Endothelial cell of umbilical vein (primary cell): Measurements from ENCODE around the gene TLR4. TPM values are rescaled to one million over a fixed set of nuclear protein-coding genes. Genes with fewer than 3 reads are reported as not detected.

Experiments used
- BruUV-seq: library from RNA; stranded (reverse); fragments of 400-500 nt; replicated peaks from 2 replicates; lab custom pipeline; 2021; lab: Mats Ljungman, UMichigan
- CTCF ChIA-PET: fragments of 300-600, 350-600 bp; sonication (Branson Sonifier 250); formaldehyde crosslinking; loops from one replicate; lab custom pipeline; 2021; ENCODE audit warnings: antibody characterized with exemption, inconsistent platforms; lab: Charles Lee
- POLR2A ChIA-PET: fragments of 300-600, 350-600 bp; sonication (Branson Sonifier 250); formaldehyde crosslinking; loops from one replicate; lab custom pipeline; 2021; ENCODE audit warnings: antibody characterized with exemption, inconsistent platforms; lab: Charles Lee
- DNase-seq: peaks from one replicate; pipeline ENCODE4 v3.0.0-alpha.2; 2011; ENCODE audit warnings: low read depth, low spot score
- FAIRE-seq: peaks from 2 replicates; lab custom pipeline; 2011; peaks lifted over from hg19 to GRCh38; lab: Jason Lieb, UNC
- H2AFZ ChIP-seq: 2 replicates; pipeline ENCODE4 v1.6.0; 2012; ENCODE audit warnings: low read depth, low read length, control low read depth, inconsistent platforms
- H3K27ac ChIP-seq: 2 replicates; pipeline ENCODE4 v1.5.1; 2011; ENCODE audit warnings: low read depth, mild to moderate bottlenecking, control low read depth, low read length, moderate library complexity; ENCODE audit not compliant: insufficient read depth
- H3K27me3 ChIP-seq, 2 experiments: 2 replicates each; pipeline versions ENCODE4 v1.6.0 to v1.6.1; 2011; ENCODE audit warnings: low read length in 2 of 2, mixed read lengths in 1 of 2; ENCODE audit not compliant: control insufficient read depth in 2 of 2, insufficient read depth in 2 of 2
- H3K36me3 ChIP-seq, 2 experiments: 2 replicates in 1 of 2; 3 replicates in 1 of 2; pipeline ENCODE4 v1.5.1; 2011; ENCODE audit warnings: low read length in 2 of 2, mild to moderate bottlenecking in 1 of 2, moderate library complexity in 1 of 2; ENCODE audit not compliant: control insufficient read depth in 2 of 2, insufficient read depth in 2 of 2; ENCODE audit errors: extremely low read depth in 1 of 2
- H3K4me1 ChIP-seq: 3 replicates; pipeline ENCODE4 v1.5.1; 2011; ENCODE audit warnings: mild to moderate bottlenecking, low read length; ENCODE audit not compliant: control insufficient read depth, insufficient read depth; ENCODE audit errors: extremely low read depth
- H3K4me2 ChIP-seq: 2 replicates; pipeline ENCODE4 v1.6.1; 2011; ENCODE audit warnings: low read length, control low read depth, mixed read lengths; ENCODE audit not compliant: insufficient read depth
- H3K4me3 ChIP-seq, 3 experiments: fragments of 200-600 bp in 1 of 3; sonication (generic), shearing (Covaris generic) in 1 of 3; replicated peaks in 1 of 3; 2 replicates each; pipeline ENCODE4 v1.5.1; 2011 to 2016; ENCODE audit warnings: control low read depth in 3 of 3, low read length in 3 of 3, mild to moderate bottlenecking in 2 of 3, inconsistent platforms in 1 of 3, low read depth in 1 of 3, moderate library complexity in 1 of 3; ENCODE audit not compliant: insufficient read depth in 1 of 3
- H3K79me2 ChIP-seq: 2 replicates; pipeline ENCODE4 v1.6.0; 2012; ENCODE audit warnings: low read length, inconsistent platforms; ENCODE audit not compliant: control insufficient read depth, insufficient read depth
- H3K9ac ChIP-seq: replicated peaks from 2 replicates; pipeline ENCODE3; 2011; ENCODE audit warnings: low read length, control low read depth; ENCODE audit not compliant: insufficient read depth; ENCODE audit errors: extremely low read depth
- H3K9me1 ChIP-seq: replicated peaks from 3 replicates; pipeline ENCODE4 v1.6.0; 2011; ENCODE audit warnings: mild to moderate bottlenecking, low read length; ENCODE audit not compliant: control insufficient read depth, insufficient read depth; ENCODE audit errors: extremely low read depth
- H3K9me3 ChIP-seq: replicated peaks from 2 replicates; pipeline ENCODE4 v1.5.1; 2012; ENCODE audit warnings: low read length, inconsistent platforms; ENCODE audit not compliant: control insufficient read depth, insufficient read depth
- H4K20me1 ChIP-seq: replicated peaks from 2 replicates; pipeline ENCODE3; 2011; ENCODE audit warnings: mild to moderate bottlenecking, low read length; ENCODE audit not compliant: control insufficient read depth, insufficient read depth; ENCODE audit errors: extremely low read depth
- EZH2 ChIP-seq: IDR thresholded peaks from 2 replicates; pipeline ENCODE4 v1.6.1; 2012; ENCODE audit warnings: borderline replicate concordance, low read depth, mild to moderate bottlenecking, moderate library complexity, low read length, inconsistent platforms; ENCODE audit not compliant: severe bottlenecking
- FOS ChIP-seq: IDR thresholded peaks from 2 replicates; pipeline ENCODE4 v1.6.1; 2011; ENCODE audit warnings: mild to moderate bottlenecking, low read length, moderate library complexity, borderline replicate concordance; ENCODE audit not compliant: insufficient read depth
- GATA2 ChIP-seq: IDR thresholded peaks from 2 replicates; pipeline ENCODE4 v1.7.0; 2011; ENCODE audit warnings: low read depth, mild to moderate bottlenecking, moderate library complexity, mixed read lengths, low read length; ENCODE audit not compliant: insufficient read length, insufficient read depth
- JUN ChIP-seq: IDR thresholded peaks from 2 replicates; pipeline ENCODE4 v1.6.1; 2011; ENCODE audit warnings: borderline replicate concordance, low read depth; ENCODE audit not compliant: insufficient read length, insufficient read depth
- MAX ChIP-seq: IDR thresholded peaks from 2 replicates; pipeline ENCODE4 v1.6.1; 2011; ENCODE audit not compliant: insufficient read depth, insufficient read length
- MYC ChIP-seq: IDR thresholded peaks from one replicate; pipeline ENCODE4 v1.6.1; 2011; ENCODE audit warnings: mild to moderate bottlenecking, low read depth, low read length
- POLR2A ChIP-seq: IDR thresholded peaks from 2 replicates; pipeline ENCODE4 v1.6.1; 2012; ENCODE audit warnings: low read depth, mild to moderate bottlenecking, control low read depth, low read length
- POLR2AphosphoS5 ChIP-seq: IDR thresholded peaks from 2 replicates; pipeline ENCODE4 v1.6.1; 2012; ENCODE audit warnings: low read depth, mild to moderate bottlenecking, control low read depth, low read length, moderate library complexity; ENCODE audit not compliant: insufficient read depth
- dilution Hi-C: fragments of 300-500 bp; cut with MboI; formaldehyde crosslinking; loops from one replicate; pipeline ENCODE4 v1.15.0; 2019; ENCODE audit warnings: low sequenced_read_pairs; ENCODE audit not compliant: extremely low pct_ligation_motif_present
- intact Hi-C: fragments of 100-400 bp; cut with micrococcal nuclease; formaldehyde crosslinking; loops from one replicate; pipeline ENCODE4 v1.10.0; 2022
- polyA plus RNA-seq, 4 experiments: library from polyadenylated mRNA; depleted of rRNA in 3 of 4; stranded (reverse) in 3 of 4; unstranded in 1 of 4; fragments of >200 nt; gene quantifications; 2 replicates each; pipeline versions ENCODE4 v1.2.1 to v1.2.3, GENCODE V29; 2011 to 2012; ENCODE audit warnings: missing spikeins in 1 of 4
- total RNA-seq: library from RNA; stranded (reverse); gene quantifications from 2 replicates; pipeline ENCODE4 v1.2.3, GENCODE V29; 2021
- TF ChIP-seq, protein P1 (sequence below), 2 donors: IDR thresholded peaks; 1 replicate in 1 of 2; 2 replicates in 1 of 2; pipeline ENCODE4 v1.5.1; 2011; ENCODE audit warnings: low read length in 2 of 2, mild to moderate bottlenecking in 2 of 2, moderate library complexity in 2 of 2, control low read depth in 1 of 2, inconsistent platforms in 1 of 2, low read depth in 1 of 2; ENCODE audit not compliant: insufficient read depth in 1 of 2; ENCODE audit errors: extremely low read depth in 1 of 2

Gene TLR4
- total and polyA plus RNA-seq, 2 donors (not counting 3 experiments of a cell fraction or from before 2014, with no cell fraction given) = 18.2 to 38.6 TPM

- DNase-seq = no peak
- intact Hi-C loops (no loop called here), dilution Hi-C loops (no loop called here)
- CTCF ChIA-PET = no interaction called here
- H3K4me2 ChIP-seq = no peak overlapping the region
- no peaks in the 10 kb centered on the region for H3K27me3 ChIP-seq
- no peaks in the 10 kb centered on the region for H3K9me1 ChIP-seq
- no peaks in the 10 kb centered on the region for H3K79me2 ChIP-seq
- H3K9ac ChIP-seq = no peak overlapping the region
- no peak overlapping the region for H3K4me3 ChIP-seq
- H3K27ac ChIP-seq = no peak overlapping the region
- no TSS peak for BruUV-seq
- TF ChIP-seq GATA2 (no peak), MAX (no peak), POLR2AphosphoS5 (no peak), EZH2 (no peak), JUN (no peak), POLR2A (no peak), FOS (no peak), MYC (no peak)
- TF ChIP-seq, protein P1, sequence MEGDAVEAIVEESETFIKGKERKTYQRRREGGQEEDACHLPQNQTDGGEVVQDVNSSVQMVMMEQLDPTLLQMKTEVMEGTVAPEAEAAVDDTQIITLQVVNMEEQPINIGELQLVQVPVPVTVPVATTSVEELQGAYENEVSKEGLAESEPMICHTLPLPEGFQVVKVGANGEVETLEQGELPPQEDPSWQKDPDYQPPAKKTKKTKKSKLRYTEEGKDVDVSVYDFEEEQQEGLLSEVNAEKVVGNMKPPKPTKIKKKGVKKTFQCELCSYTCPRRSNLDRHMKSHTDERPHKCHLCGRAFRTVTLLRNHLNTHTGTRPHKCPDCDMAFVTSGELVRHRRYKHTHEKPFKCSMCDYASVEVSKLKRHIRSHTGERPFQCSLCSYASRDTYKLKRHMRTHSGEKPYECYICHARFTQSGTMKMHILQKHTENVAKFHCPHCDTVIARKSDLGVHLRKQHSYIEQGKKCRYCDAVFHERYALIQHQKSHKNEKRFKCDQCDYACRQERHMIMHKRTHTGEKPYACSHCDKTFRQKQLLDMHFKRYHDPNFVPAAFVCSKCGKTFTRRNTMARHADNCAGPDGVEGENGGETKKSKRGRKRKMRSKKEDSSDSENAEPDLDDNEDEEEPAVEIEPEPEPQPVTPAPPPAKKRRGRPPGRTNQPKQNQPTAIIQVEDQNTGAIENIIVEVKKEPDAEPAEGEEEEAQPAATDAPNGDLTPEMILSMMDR (IDR thresholded peaks at IDR 0.05; ENCODE audit: extremely low read depth in 1 of 2, insufficient read depth in 1 of 2, low read depth in 1 of 2, low read length in 2 of 2) = no peak
- no peak overlapping the region for H2AFZ ChIP-seq
- no peak for FAIRE-seq
- no peaks in the 10 kb centered on the region for H3K9me3 ChIP-seq
- POLR2A ChIA-PET = no interaction called here
- H3K36me3 ChIP-seq = peaks cover 0 to 2% of the 10 kb centered on the region in 2 experiments
- peaks cover 14% of the 10 kb centered on the region for H3K4me1 ChIP-seq
- no peaks in the 10 kb centered on the region for H4K20me1 ChIP-seq
Observed at GRCh38 chr9:117720987-117721386, 16.8 kb downstream of the TLR4 start.
